MM.1S (cell line): ENCODE data around the gene NAA80.
A peak's percentile ranks its signal among the peaks of the same experiment; 100 is the strongest.

ENCODE experiments used
- DNase-seq: peaks from one replicate; pipeline ENCODE4 v3.0.0-alpha.2; 2015
- H2AFZ ChIP-seq: fragments of 300-600 bp; sonication (generic); 2 replicates; pipeline ENCODE4 v1.6.0; 2016; ENCODE audit warnings: antibody characterized with exemption, low read length
- H3F3A ChIP-seq: fragments of 300-600 bp; sonication (generic); 2 replicates; pipeline ENCODE4 v1.6.1; 2016; ENCODE audit warnings: mild to moderate bottlenecking, antibody characterized with exemption, low read length, moderate library complexity, mixed read lengths; ENCODE audit not compliant: insufficient read depth
- H3K27ac ChIP-seq: fragments of 300-600 bp; sonication (generic); 2 replicates; pipeline ENCODE4 v1.5.1; 2016; ENCODE audit warnings: mild to moderate bottlenecking, low read length
- H3K27me3 ChIP-seq: fragments of 300-600 bp; sonication (generic); replicated peaks from 2 replicates; pipeline ENCODE4 v1.6.0; 2016; ENCODE audit warnings: low read length; ENCODE audit not compliant: insufficient read depth
- H3K36me3 ChIP-seq: fragments of 300-600 bp; sonication (generic); replicated peaks from 2 replicates; pipeline ENCODE4 v1.6.1; 2016; ENCODE audit warnings: mild to moderate bottlenecking, low read length, mixed read lengths; ENCODE audit not compliant: insufficient read depth
- H3K4me1 ChIP-seq: fragments of 300-600 bp; sonication (generic); 2 replicates; pipeline ENCODE4 v1.6.1; 2016; ENCODE audit warnings: low read length, mixed read lengths
- H3K4me2 ChIP-seq: fragments of 300-600 bp; sonication (generic); 2 replicates; pipeline ENCODE4 v1.6.0; 2016; ENCODE audit warnings: low read depth, low read length
- H3K4me3 ChIP-seq: fragments of 300-600 bp; sonication (generic); 2 replicates; pipeline ENCODE4 v1.5.1; 2016; ENCODE audit warnings: low read length, mixed read lengths
- H3K79me2 ChIP-seq: fragments of 300-600 bp; sonication (generic); 2 replicates; pipeline ENCODE4 v1.6.1; 2016; ENCODE audit warnings: mixed run types, low read length, mixed read lengths
- H3K9ac ChIP-seq: fragments of 300-600 bp; sonication (generic); 2 replicates; pipeline ENCODE4 v1.6.1; 2016; ENCODE audit warnings: low read length, mixed read lengths
- H3K9me2 ChIP-seq: fragments of 300-600 bp; sonication (generic); replicated peaks from 2 replicates; pipeline ENCODE4 v1.6.1; 2016; ENCODE audit warnings: mild to moderate bottlenecking, low read length, mixed read lengths; ENCODE audit not compliant: insufficient read depth
- H3K9me3 ChIP-seq: fragments of 300-600 bp; sonication (generic); replicated peaks from 2 replicates; pipeline ENCODE4 v1.6.1; 2016; ENCODE audit warnings: mild to moderate bottlenecking, low read length, mixed read lengths; ENCODE audit not compliant: insufficient read depth
- H4K20me1 ChIP-seq: fragments of 300-600 bp; sonication (generic); 2 replicates; pipeline ENCODE4 v1.6.1; 2016; ENCODE audit warnings: mild to moderate bottlenecking, low read length, moderate library complexity, mixed read lengths; ENCODE audit not compliant: insufficient read depth
- CTCF ChIP-seq: fragments of 300-600 bp; sonication (generic); IDR thresholded peaks from 2 replicates; pipeline ENCODE4 v1.5.1; 2016; ENCODE audit warnings: antibody characterized with exemption, low read length, mixed read lengths
- EZH2 ChIP-seq: fragments of 300-600 bp; sonication (generic); optimal IDR thresholded peaks from 2 replicates; pipeline ENCODE3; 2017; ENCODE audit warnings: low read depth, mild to moderate bottlenecking, antibody characterized with exemption, low read length, mixed read lengths
- EZH2phosphoT487 ChIP-seq: fragments of 300-600 bp; sonication (generic); IDR thresholded peaks from 2 replicates; pipeline ENCODE4 v1.6.1; 2018; ENCODE audit warnings: antibody characterized with exemption, low read length

NAA80 gene

GRCh38 chr3:50321336-50322114 lies 22.3 kb upstream of the NAA80 start:
- peak overlapping the region; percentile 91 for H2AFZ ChIP-seq
- peak; percentile 59 for TF ChIP-seq CTCF
- no peak for TF ChIP-seq EZH2
- DNase-seq, result peak; percentile 89
- peak overlapping the region; percentile 95 for H3K9ac ChIP-seq
- no peaks in the 10 kb centered on the region for H3K9me3 ChIP-seq
- H3K36me3 ChIP-seq, result no peaks in the 10 kb centered on the region
- H3K79me2 ChIP-seq, result peaks cover 21% of the 10 kb centered on the region
- peak overlapping the region; percentile 75 for H3K4me2 ChIP-seq
- no peaks in the 10 kb centered on the region for H3K9me2 ChIP-seq
- H3K4me3 ChIP-seq, result peak overlapping the region; percentile 83
- H3K4me1 ChIP-seq, result 0 out of 2 replicates have a peak, but pooled peaks cover 8% of the 10 kb centered on the region
- H3K27ac ChIP-seq, result peak overlapping the region; percentile 80
- H4K20me1 ChIP-seq, result no peaks in the 10 kb centered on the region
- H3K27me3 ChIP-seq, result no peaks in the 10 kb centered on the region
- H3F3A ChIP-seq, result no peaks in the 10 kb centered on the region

GRCh38 chr3:50320853-50321335 lies 21.7 kb upstream of the NAA80 start:
- H3K36me3 ChIP-seq, result no peaks in the 10 kb centered on the region
- H3K9ac ChIP-seq, result peak overlapping the region; percentile 95
- H4K20me1 ChIP-seq, result no peaks in the 10 kb centered on the region
- peaks cover 15% of the 10 kb centered on the region; the same call in 1 of the 2 replicates for H3K79me2 ChIP-seq
- H3K4me2 ChIP-seq, result peak overlapping the region; percentile 96
- H3K9me3 ChIP-seq, result no peaks in the 10 kb centered on the region
- H3F3A ChIP-seq, result no peaks in the 10 kb centered on the region
- peak overlapping the region; percentile 83 for H3K4me3 ChIP-seq
- TF ChIP-seq EZH2, result no peak
- TF ChIP-seq EZH2phosphoT487, result no peak
- DNase-seq, result peak; percentile 73
- H3K9me2 ChIP-seq, result no peaks in the 10 kb centered on the region
- peak overlapping the region; percentile 80; the same call in 1 of the 2 replicates for H3K27ac ChIP-seq
- H3K4me1 ChIP-seq, result 0 out of 2 replicates have a peak, but pooled peaks cover 8% of the 10 kb centered on the region
- H2AFZ ChIP-seq, result peak overlapping the region; percentile 91; the same call in 1 of the 2 replicates
- H3K27me3 ChIP-seq, result no peaks in the 10 kb centered on the region

- no peaks in the 10 kb centered on the region for H3K9me2 ChIP-seq
- H3K4me2 ChIP-seq, result peak overlapping the region; percentile 96
- no peak for TF ChIP-seq EZH2
- TF ChIP-seq CTCF, result no peak
- no peak for TF ChIP-seq EZH2phosphoT487
- peak overlapping the region; percentile 95; the same call in 1 of the 2 replicates for H3K9ac ChIP-seq
- peaks cover 12% of the 10 kb centered on the region; the same call in 1 of the 2 replicates for H3K79me2 ChIP-seq
- H3F3A ChIP-seq, result no peaks in the 10 kb centered on the region
- peak overlapping the region; percentile 11; the same call in 1 of the 2 replicates for H3K27ac ChIP-seq
- peak overlapping the region; percentile 83 for H3K4me3 ChIP-seq
- H2AFZ ChIP-seq, result no peak overlapping the region
- no peaks in the 10 kb centered on the region for H3K36me3 ChIP-seq
- H3K27me3 ChIP-seq, result no peaks in the 10 kb centered on the region
- H4K20me1 ChIP-seq, result no peaks in the 10 kb centered on the region
- 0 out of 2 replicates have a peak, but pooled peaks cover 8% of the 10 kb centered on the region for H3K4me1 ChIP-seq
- no peak for DNase-seq
- no peaks in the 10 kb centered on the region for H3K9me3 ChIP-seq
Measured at GRCh38 chr3:50319894-50320625, 20.9 kb upstream of the NAA80 start.
